COR-L47 (cell line): ENCODE data around the gene SIX3.

ENCODE experiments used
- DNase-seq: peaks from one replicate; lab custom pipeline; 2025; lab: John Stamatoyannopoulos, UW

Gene SIX3

DNA sequence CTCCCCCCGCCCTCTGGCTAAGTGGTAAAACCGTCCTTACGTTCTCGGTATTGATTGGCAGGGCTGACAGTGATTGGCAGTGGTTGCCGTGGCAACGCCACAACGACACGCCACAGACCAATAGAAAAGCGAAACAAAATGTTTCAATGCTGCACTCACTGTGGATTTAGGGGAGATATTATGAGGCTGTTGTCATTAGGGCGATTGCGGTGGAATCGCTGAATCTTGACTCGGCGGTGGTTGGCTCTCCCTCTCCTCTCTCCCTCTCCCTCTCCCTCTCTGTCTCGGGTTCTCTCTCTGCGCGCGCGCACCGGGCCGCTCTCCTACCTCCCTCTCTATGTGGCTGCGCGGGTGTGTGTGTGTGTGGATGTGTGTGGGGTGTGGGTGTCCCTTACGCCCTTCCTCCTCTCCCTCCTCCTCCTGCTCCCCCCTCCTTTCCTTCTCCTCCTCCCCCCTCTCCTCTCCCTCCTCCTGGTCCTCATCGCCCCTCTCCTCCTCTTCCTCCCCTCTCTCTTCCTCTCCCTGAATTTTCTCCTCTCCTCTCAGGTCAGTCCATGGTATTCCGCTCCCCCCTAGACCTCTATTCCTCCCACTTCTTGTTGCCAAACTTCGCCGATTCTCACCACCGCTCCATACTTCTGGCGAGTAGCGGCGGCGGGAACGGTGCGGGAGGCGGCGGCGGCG, at the start of gene SIX3:
Gene SIX3 (plus strand): TSS at position 152 of the 684 bp plus-strand sequence. CDS start 403 bp downstream, at position 555.
- no peak for DNase-seq

DNA sequence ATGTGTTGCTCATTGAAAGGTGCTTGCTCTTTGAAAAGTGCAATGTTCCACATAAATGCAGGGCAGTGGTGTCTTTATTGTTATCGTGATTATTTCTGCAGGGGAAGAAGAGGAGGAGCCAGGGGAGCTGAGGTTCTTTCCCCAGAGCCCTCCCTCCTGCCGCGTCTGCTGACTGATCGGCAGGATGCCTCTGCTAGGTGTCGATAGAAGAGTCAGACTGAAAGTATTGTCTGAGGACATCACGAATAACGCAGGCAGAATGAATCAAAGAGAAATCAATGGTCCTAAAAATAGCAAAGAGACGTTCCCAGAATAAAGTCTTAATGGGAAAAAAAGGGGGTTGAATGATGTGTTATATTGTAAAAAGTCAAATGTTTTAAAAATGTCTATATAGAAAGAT, 47.4 kb upstream of the SIX3 start:
- DNase-seq: no peak

- DNase-seq: no peak
Measured at GRCh38 chr2:44895061-44895460, 46.4 kb upstream of the SIX3 start.

- DNase-seq: no peak
Measured at GRCh38 chr2:44897406-44897805, 44.1 kb upstream of the SIX3 start.

GRCh38 chr2:44902217-44903137, 39.0 kb upstream of the SIX3 start:
- DNase-seq: peak; percentile 27

- no peak for DNase-seq
Measured at GRCh38 chr2:44904578-44904977, 36.9 kb upstream of the SIX3 start.

DNA sequence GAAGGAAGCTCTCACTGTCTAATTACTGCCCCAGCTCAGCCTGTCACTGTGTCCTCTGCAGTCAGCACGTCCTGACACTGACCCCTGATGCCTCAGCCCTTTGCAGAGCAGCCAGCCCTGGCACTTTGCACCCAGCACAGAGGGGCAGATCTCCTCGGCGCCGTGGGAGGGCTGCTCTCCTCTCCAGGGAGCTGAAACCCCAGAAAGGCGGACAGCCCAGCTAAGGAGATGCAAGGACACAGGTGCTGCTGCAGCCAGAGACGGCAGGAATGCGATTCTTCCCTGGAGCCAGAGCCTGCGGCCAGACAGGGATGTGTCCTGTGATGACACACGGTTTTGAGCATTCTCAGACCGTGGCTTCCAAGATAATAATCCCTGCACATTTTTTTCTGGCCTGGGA, 34.5 kb upstream of the SIX3 start:
- DNase-seq: no peak

DNA sequence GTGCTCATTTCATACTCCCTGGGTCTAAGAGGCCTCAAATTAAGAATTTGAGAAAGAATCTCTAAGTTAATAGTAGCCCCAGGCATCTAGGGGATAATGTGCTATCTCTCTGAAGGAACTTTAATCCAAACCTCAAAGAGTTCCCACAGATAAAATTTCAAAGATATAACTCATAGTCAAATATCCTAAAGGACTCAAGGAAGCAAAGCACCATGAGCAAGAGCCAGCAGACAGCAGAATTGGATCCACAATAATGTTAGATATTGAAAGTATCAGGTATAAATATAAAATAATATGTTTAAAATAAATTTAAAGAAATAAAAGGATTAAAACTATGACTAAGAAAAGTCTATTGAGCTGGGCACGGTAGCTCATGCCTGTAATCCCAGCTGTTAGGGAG, 31.7 kb upstream of the SIX3 start:
- DNase-seq: no peak

DNA sequence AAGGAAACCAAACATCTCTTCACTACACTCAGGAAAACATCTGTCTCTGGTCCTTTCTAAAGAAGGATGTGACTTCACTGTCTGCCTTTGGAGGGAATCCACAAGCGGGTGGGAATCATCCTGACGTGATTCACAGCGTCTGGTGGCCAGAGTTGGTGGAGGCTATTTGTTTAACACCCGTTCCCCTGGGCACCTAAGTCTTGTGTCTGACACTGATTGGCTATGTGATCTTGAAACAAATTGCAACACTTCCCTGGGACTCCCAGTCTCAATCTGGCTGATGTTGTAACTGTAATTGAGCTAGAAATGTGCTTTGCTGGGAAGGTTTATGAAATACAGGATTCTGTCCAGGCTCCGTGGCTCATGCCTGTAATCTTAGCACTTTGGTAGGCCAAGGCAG, 28.8 kb upstream of the SIX3 start:
- no peak for DNase-seq

DNA sequence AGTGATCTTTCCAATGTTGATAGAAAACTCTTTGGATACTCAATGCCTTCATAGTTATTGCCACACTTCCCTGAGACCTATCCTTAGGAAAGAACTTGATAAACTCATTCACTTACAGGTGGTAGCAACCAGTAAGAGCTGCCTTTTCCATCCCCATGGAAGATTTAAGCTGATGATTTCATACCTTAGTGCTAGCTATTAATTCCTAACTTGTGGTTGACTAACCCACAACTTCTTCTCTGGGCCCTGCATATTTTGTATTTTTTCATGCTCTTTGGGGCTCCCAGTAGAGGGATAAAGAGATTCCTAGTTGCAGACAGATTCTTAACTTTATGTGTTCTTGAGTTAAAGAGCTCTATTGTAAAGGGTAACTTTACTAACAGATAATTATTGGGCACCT, 25.2 kb upstream of the SIX3 start:
- no peak for DNase-seq

- no peak for DNase-seq
Measured at GRCh38 chr2:44918095-44918775, 23.3 kb upstream of the SIX3 start.

DNA sequence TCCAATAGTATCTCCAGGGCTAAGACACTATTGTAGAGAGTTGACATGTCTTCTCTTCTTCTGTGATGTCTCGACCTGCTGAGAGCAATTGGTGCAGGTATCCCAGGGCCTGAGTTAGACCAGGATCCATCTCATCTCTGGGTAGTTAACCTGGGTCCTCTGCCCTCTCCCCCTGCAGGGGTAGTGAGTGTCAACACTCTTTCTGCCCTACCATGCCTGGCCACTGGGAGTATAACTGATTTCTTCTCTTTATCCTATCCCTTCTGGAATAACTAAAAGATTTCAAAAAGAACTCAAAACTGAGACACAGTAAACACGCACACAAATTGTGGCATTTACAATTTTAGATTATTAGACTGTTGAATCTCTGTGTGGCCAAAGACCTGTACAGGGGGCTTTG, 20.8 kb upstream of the SIX3 start:
- DNase-seq: no peak

DNA sequence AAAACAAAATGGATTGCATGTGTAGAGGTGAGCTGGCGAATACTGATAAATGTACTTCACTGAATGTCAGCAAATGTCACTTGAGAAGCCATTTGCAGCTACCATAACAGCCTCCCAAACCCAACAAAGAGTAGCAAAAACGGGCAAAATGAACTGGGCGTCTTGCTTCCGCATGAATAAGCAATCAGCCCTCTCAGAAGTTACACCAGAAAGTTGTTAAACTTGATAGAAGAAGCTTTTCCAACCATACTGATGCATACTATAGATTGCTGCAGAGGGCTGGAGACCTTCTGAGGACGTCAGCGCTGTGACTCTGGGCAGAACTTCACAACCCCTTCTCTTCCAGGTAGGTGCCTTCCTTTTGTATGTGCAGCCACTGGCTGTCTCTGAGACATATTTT, 18.7 kb upstream of the SIX3 start:
- DNase-seq: no peak

DNA sequence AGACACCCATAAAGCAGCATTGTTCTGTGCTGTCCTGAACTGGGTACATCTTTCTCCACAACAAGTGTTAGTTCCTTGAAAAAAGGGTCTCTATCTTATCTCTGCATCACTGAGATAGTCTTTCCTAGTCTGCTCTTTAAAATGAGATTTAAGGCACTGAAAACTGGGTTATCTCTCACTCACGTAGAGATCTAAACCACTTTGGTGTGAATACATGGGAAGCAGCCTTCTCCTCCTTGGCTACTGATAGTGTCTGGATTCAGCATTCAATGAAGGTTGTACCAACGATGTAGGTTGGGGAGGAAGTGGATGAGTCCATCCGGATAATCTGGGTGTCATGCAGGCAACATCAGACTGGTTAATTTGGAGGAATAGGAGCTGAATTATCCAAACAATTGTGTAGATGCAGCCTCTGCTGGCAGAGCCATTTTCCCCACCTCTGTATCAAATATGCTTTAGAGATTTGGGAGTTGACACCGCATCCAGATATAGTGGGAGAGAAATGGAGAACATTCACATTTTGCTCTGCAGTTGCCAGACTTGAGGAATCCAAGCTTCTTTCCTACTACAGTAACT, 15.9 kb upstream of the SIX3 start:
- DNase-seq: no peak

DNA sequence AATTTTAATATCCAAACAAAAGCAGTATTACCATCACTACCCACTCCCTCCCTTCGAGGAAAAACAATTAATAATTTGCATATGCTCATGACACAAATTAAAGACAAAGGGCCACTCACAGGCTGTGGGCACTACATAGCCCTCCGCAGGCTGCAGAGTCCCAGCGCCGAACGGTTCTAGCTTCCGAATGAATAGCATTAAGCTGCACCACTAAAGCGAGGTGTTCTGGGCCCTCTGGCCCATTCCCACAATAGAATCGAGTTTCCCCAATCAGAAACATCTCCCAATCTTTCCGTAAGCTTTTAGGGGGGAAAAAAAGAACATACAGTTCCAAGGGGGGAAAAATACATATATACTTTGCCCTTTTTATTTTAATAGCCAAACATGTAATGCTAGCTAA, 14.5 kb upstream of the SIX3 start:
- DNase-seq: no peak

DNA sequence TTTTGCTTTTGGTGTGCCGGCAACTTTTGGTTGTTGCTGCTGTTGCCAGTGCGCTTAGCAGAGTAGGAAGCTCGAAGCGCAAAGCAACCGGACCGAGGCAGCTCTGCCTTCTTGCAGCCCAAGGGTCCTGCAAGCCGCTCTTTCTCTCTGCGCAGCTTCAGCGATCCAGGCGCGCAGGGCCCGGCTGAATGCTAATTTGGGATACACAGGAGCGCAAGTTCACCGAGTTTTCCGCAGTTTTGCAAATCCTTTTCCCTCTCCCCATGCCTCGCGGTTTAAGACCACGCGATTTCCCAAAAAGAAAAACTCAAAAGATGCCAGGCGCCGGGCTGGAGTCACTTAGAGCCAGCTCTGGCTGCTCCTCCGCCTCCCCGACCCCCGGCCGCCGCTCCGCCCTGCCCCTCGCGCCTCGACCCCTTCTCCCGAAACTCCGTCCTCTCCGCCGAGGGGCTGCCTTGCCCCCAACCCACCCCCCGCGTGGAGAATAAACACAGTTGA, 13.5 kb upstream of the SIX3 start:
- no peak for DNase-seq

DNA sequence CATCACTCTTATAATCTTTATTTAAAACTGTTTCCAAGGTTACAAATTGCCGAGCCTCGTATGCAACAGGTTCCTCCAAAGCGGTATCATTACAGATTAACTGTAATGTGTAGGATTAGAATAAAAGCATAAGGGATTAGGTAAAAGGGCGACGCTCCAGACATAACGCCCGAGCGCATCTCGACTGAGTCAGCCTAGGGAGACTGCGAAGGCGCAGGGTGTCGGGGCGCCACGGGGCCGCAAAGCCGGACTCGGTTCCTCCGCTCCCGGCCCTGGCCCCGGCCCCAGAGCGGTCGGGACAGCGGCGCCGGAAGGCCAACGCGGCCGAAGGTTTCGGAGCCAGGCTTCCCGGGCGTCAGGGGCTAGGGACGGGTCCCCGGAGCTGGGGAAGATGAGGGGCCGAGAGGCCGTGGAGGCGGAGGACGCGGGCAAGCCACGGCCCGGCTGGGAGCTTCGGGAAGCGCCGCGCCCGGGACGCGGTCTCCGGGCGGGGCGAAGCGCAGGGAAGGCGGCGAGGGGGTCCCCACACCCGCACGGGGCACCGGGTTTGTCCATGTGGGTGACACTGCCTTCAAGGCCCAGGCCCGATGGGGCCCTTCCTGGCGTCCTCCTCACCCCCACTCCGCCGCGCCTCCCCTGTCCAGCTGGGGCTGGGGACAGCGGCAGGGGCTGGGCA, 12.9 kb upstream of the SIX3 start:
- no peak for DNase-seq

- no peak for DNase-seq
Measured at GRCh38 chr2:44929159-44929734, 12.3 kb upstream of the SIX3 start.

DNA sequence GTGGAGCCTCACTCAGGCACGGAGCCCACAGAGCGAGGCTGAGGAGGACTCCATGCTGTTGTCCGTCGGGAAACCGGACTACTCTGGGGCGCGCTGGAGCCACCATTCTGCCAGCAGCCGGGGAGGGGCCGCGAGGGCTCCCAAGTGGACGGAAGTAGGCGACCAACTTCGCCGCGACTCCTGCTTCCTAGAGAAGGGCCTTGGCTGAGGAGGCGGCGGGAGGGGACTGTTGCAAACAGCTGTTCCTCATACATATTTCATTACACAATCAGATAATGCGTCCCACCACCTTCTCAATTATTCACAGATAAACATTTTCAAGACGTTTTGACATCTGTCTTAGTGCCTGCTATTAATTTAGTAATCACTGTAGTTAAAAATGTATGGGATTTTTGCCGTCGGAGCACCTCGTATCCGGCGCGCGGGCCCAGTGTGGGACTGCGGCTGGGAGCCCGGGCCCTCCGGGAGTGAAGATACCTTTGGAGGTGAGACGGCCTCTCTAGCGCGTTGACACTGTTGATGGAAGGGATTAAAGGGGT, 11.7 kb upstream of the SIX3 start:
- DNase-seq: no peak

DNA sequence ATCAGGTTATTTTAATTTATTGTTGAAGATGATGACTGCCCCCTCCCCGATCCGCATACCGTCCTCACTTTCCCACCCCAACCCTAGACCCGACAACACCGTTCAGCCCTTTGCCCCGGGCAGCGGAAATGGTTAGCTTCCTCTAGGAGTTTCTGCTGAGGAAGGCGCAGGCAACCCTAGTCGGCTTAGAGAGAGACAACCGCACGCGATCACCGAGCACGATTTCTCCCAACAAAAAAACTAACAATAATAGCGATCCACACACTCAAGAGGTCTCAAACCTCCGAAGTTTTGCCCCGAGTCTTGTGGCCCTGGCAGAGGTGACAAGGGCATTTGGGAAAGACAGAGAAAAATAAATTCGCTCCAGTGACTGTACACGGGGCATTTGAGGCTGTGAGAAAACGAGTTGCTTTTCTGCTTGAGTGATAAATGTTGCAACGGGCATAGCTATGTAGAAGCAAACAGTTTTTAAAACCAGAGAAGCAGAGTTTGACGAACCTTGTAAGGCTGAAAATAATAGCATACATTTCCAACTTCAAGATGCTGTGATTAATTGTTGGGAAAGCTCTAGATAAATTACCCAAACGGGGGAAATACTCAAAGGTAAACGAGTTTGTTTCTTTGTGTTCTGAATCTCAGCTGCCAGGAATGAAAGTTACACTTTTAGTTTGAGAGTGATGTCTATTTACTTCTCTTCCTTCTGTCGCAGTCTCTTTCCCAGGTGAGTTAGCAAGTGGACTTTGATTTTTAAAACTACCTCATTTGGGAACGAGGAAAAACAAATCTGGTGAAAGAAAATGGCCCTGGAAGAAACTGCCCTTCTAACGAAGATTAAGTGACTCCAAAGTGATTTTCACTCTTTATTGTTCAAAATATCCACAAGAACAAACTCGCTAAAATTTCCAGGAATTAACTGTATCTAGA, 11.0 kb upstream of the SIX3 start:
- no peak for DNase-seq
